Peyer's patch (tissue), 4 donors: ENCODE results near the gene MAG. TPM values are rescaled to one million over a fixed set of nuclear protein-coding genes. Genes with fewer than 3 reads are reported as not detected.

Experiments
- DNase-seq, 3 donors: peaks; one replicate each; pipeline ENCODE4 v3.0.0-alpha.2; 2017 to 2019
- H3K27ac ChIP-seq, 4 donors: fragments of 200-600 bp; sonication (generic); one replicate each; pipeline ENCODE4 v1.5.1; 2016 to 2019
- H3K27me3 ChIP-seq, 2 donors: fragments of 200-600 bp; sonication (generic); one replicate each; pipeline ENCODE4 v1.5.1; 2019
- H3K36me3 ChIP-seq, 3 donors: fragments of 200-600 bp; sonication (generic); one replicate each; pipeline ENCODE4 v1.5.1; 2016 to 2019
- H3K4me1 ChIP-seq, 4 donors: fragments of 200-600 bp; sonication (generic); one replicate each; pipeline ENCODE4 v1.5.1; 2016 to 2019
- H3K4me3 ChIP-seq, 4 donors: fragments of 200-600 bp; sonication (generic); 1 replicate in 3 of 4; 2 replicates in 1 of 4; pipeline ENCODE4 v1.5.1; 2016 to 2019; ENCODE audit warnings: mild to moderate bottlenecking in 1 of 4
- H3K9me3 ChIP-seq, 4 donors: fragments of 200-600 bp; sonication (generic); one replicate each; pipeline ENCODE4 v1.5.1; 2016 to 2019; ENCODE audit warnings: mild to moderate bottlenecking in 1 of 4
- CTCF ChIP-seq, 6 experiments: fragments of 450-650 bp in 4 of 6; fragments of 200-600 bp in 2 of 6; sonication (generic) in 1 of 6; IDR thresholded peaks; one replicate each; pipeline ENCODE4 v1.5.1; 2017 to 2019; ENCODE audit warnings: antibody characterized with exemption in 6 of 6, mild to moderate bottlenecking in 3 of 6, moderate library complexity in 1 of 6
- POLR2A ChIP-seq, 2 donors: fragments of 450-650 bp; IDR thresholded peaks; one replicate each; pipeline ENCODE4 v1.5.1; 2017; ENCODE audit warnings: antibody characterized with exemption in 2 of 2, mild to moderate bottlenecking in 2 of 2, moderate library complexity in 2 of 2
- total RNA-seq, 4 donors: library from RNA; depleted of rRNA; stranded (reverse); fragments of >200 nt; gene quantifications; one replicate each; pipeline ENCODE4 v1.1.0, GENCODE V29; 2016

MAG gene
- total RNA-seq, 4 donors from 2014 or later = 3.8 TPM; not detected in 3

- Histone ChIP-seq H3K27me3 (no peaks in the 10 kb centered on the region), H3K4me1 (peaks cover 0 to 5% (median 0%) of the 10 kb centered on the region in 4 donors), H3K27ac (peak overlapping the region in 1 of 4 donors; percentile 53), H3K4me3 (peak overlapping the region in 1 of 4 donors; percentile 1), H3K9me3 (no peaks in the 10 kb centered on the region), H3K36me3 (no peaks in the 10 kb centered on the region)
- peak in 2 of 3 donors; percentile 69 to 76 for DNase-seq
- TF ChIP-seq CTCF (IDR thresholded peaks at IDR 0.05) (no peak), POLR2A (IDR thresholded peaks at IDR 0.05) (no peak)
Observed at GRCh38 chr19:35295792-35296462, 4.0 kb downstream of the MAG start.

GRCh38 chr19:35296644-35297514 lies 4.9 kb downstream of the MAG start:
- Histone ChIP-seq H3K9me3 (no peaks in the 10 kb centered on the region), H3K27ac (no peak overlapping the region), H3K36me3 (no peaks in the 10 kb centered on the region), H3K4me3 (no peak overlapping the region), H3K4me1 (peaks cover 0 to 5% (median 0%) of the 10 kb centered on the region in 4 donors), H3K27me3 (no peaks in the 10 kb centered on the region)
- TF ChIP-seq POLR2A (IDR thresholded peaks at IDR 0.05) = no peak
- no peak for TF ChIP-seq CTCF (IDR thresholded peaks at IDR 0.05)
- DNase-seq = no peak

- DNase-seq = no peak
- Histone ChIP-seq H3K4me1 (peaks cover 0 to 5% (median 0%) of the 10 kb centered on the region in 4 donors), H3K4me3 (no peak overlapping the region), H3K27me3 (no peaks in the 10 kb centered on the region), H3K36me3 (no peaks in the 10 kb centered on the region), H3K9me3 (no peaks in the 10 kb centered on the region), H3K27ac (no peak overlapping the region)
- no peak for TF ChIP-seq CTCF (IDR thresholded peaks at IDR 0.05)
- no peak for TF ChIP-seq POLR2A (IDR thresholded peaks at IDR 0.05)
Observed at GRCh38 chr19:35297515-35297848, 5.5 kb downstream of the MAG start.

GRCh38 chr19:35297922-35298321 lies 6.0 kb downstream of the MAG start:
- DNase-seq = no peak
- no peak overlapping the region for H3K27ac ChIP-seq
- no peak overlapping the region for H3K4me3 ChIP-seq
- TF ChIP-seq POLR2A (IDR thresholded peaks at IDR 0.05) (no peak), CTCF (IDR thresholded peaks at IDR 0.05) (no peak)
- no peaks in the 10 kb centered on the region for H3K36me3 ChIP-seq
- no peaks in the 10 kb centered on the region for H3K27me3 ChIP-seq
- no peaks in the 10 kb centered on the region for H3K9me3 ChIP-seq
- H3K4me1 ChIP-seq = peaks cover 0 to 5% (median 0%) of the 10 kb centered on the region in 4 donors

- DNase-seq = no peak
- Histone ChIP-seq H3K4me3 (no peak overlapping the region), H3K27me3 (no peaks in the 10 kb centered on the region), H3K9me3 (no peaks in the 10 kb centered on the region), H3K27ac (no peak overlapping the region), H3K4me1 (peaks cover 0 to 5% (median 0%) of the 10 kb centered on the region in 4 donors), H3K36me3 (no peaks in the 10 kb centered on the region)
- TF ChIP-seq CTCF (IDR thresholded peaks at IDR 0.05) (no peak), POLR2A (IDR thresholded peaks at IDR 0.05) (no peak)
Observed at GRCh38 chr19:35298561-35298972, 6.6 kb downstream of the MAG start.
